NCI-H2107 treated with DMSO at 0.1 percent for 48 hours (cell line): ENCODE measurements around the gene BTN1A1.

Experiments
- DNase-seq: peaks from one replicate; lab custom pipeline; 2025; ENCODE audit not compliant: unreplicated experiment; lab: John Stamatoyannopoulos, UW

The BTN1A1 gene

GRCh38 chr6:26475823-26476729 is 24.0 kb upstream of the BTN1A1 start:
- DNase-seq: no peak

- no peak for DNase-seq
Measured at GRCh38 chr6:26476896-26477295, 23.2 kb upstream of the BTN1A1 start.

GRCh38 chr6:26477426-26477825 is 22.7 kb upstream of the BTN1A1 start:
- no peak for DNase-seq

- DNase-seq: no peak
Measured at GRCh38 chr6:26478100-26478984, 21.8 kb upstream of the BTN1A1 start.

GRCh38 chr6:26478985-26479278 is 21.2 kb upstream of the BTN1A1 start:
- DNase-seq: no peak

GRCh38 chr6:26482338-26482737 is 17.8 kb upstream of the BTN1A1 start:
- no peak for DNase-seq

- DNase-seq: no peak
Measured at GRCh38 chr6:26483727-26484126, 16.4 kb upstream of the BTN1A1 start.

GRCh38 chr6:26484161-26484560 is 15.9 kb upstream of the BTN1A1 start:
- no peak for DNase-seq

- no peak for DNase-seq
Measured at GRCh38 chr6:26485112-26485780, 14.9 kb upstream of the BTN1A1 start.

GRCh38 chr6:26486358-26486757 is 13.7 kb upstream of the BTN1A1 start:
- no peak for DNase-seq

- no peak for DNase-seq
Measured at GRCh38 chr6:26487466-26487865, 12.6 kb upstream of the BTN1A1 start.

- DNase-seq: no peak
Measured at GRCh38 chr6:26489996-26490964, 9.8 kb upstream of the BTN1A1 start.

- no peak for DNase-seq
Measured at GRCh38 chr6:26491604-26492003, 8.5 kb upstream of the BTN1A1 start.

GRCh38 chr6:26493258-26493657 is 6.8 kb upstream of the BTN1A1 start:
- DNase-seq: no peak

- no peak for DNase-seq
Measured at GRCh38 chr6:26494117-26494516, 6.0 kb upstream of the BTN1A1 start.

- no peak for DNase-seq
Measured at GRCh38 chr6:26495281-26495680, 4.8 kb upstream of the BTN1A1 start.

- DNase-seq: no peak
Measured at GRCh38 chr6:26497610-26498009, 2.5 kb upstream of the BTN1A1 start.

- DNase-seq: no peak
Measured at GRCh38 chr6:26501482-26501986, 1.4 kb downstream of the BTN1A1 start.

- no peak for DNase-seq
Measured at GRCh38 chr6:26502165-26502564, 2.1 kb downstream of the BTN1A1 start.

GRCh38 chr6:26502626-26503025 is 2.5 kb downstream of the BTN1A1 start:
- no peak for DNase-seq
